NCI-H524 treated with DMSO at 0.1 percent for 48 hours (cell line): ENCODE measurements around the gene UBA3.

ENCODE experiments used
- DNase-seq: peaks from one replicate; lab custom pipeline; 2025; lab: John Stamatoyannopoulos, UW

UBA3 gene

DNA sequence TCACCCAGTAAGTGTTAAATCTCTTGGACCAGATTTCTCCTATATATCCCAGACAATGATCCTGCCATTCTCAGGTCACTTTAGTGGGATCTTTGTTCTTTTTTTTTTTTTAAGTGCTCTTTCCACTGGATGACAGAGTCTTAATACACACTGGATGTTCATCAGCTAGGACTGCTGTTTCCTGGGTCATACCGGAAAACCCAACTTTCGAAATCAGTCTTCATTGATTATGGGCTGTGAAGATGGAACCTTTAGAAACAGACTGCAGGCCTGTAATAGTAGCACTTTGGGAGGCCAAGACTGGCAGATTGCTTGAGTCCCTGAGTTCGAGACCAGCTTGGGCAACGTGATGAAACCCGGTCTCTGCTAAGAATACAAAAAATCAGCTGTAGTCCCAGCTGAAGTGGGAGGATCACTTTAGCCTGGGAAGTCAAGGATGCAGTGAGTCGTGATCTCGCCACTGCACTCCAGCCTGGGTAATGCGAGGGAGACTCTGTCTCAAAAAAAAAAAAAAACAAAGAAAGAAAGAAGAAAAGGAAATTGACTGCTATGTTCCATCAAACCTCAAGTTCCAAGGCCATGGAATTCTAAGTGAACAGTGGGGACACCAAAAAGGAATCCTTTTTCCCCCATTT is 69.0 kb downstream of the UBA3 start:
- DNase-seq, result no peak

- no peak for DNase-seq
Measured at GRCh38 chr3:69009559-69010410, 70.4 kb downstream of the UBA3 start.

GRCh38 chr3:69008980-69009379 is 71.2 kb downstream of the UBA3 start:
- DNase-seq, result no peak

DNA sequence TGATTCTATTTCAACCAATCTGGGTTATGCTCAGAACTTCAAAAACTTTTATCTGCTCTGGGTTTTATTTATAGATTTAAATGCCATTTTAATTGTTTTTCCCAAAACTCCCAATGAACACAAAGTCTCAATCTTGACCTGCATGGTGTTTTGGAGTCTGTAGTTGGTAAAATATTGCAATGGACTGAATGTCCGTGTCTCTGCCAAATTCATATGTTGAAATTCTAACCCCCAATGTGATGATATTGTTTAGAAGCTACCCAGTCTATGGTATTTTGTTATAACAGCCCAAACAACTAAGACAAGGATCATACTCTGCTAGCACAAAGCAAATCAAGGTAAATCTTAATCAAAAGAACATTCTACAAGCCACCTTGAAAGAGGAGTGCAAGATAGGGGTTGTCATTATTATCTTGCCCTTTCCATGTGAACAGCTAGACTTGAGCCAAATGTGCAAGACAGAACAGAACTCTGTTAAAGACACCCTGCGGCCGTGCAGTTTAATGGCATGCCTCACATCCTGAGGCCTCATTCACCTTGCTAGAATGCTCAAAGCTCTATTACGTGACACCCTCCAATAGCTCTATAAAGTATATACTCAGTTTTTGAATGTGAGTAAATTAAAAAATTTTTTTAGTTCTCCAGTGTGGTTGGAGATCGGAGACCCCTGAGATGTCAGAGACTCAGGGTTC is 74.2 kb downstream of the UBA3 start:
- no peak for DNase-seq

DNA sequence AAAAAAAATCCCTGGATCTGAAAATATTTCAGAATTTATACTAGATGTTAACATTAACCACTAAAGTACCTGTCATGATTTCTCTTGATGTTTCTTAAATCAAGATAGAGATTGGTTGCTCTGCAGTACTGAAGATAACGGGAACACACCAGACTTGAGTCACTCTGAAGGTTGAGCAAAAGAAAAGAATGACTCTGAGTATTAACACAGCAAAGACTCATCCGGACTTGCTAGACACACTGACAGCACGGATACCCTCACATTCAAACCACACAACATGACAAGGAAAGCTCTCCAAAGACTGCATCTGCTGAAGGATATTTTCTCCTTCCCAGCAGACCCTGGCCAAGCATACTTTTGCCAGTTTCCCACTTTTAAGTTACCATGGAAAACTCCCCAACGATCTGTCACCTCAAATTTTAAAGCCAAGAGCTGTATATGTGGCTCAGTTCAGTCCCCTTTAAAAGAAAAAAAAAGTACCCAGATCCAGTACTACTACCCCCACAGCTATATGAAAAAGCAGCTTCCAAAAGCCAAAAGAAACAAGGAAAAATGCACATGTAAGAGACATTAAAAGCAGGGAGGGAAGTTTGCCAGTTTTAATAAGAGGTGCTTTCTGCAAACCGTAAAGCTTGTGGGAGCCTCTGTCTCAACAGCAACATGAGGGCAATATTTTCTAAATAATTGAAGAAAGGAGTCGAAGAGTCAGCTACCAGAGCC is 74.9 kb downstream of the UBA3 start:
- no peak for DNase-seq
